OCI-M2 (cell line): ENCODE results near the gene SLC2A11.

ENCODE experiments used
- DNase-seq: peaks from one replicate; lab custom pipeline; 2025; ENCODE audit not compliant: unreplicated experiment; lab: John Stamatoyannopoulos, UW

The SLC2A11 gene

DNA sequence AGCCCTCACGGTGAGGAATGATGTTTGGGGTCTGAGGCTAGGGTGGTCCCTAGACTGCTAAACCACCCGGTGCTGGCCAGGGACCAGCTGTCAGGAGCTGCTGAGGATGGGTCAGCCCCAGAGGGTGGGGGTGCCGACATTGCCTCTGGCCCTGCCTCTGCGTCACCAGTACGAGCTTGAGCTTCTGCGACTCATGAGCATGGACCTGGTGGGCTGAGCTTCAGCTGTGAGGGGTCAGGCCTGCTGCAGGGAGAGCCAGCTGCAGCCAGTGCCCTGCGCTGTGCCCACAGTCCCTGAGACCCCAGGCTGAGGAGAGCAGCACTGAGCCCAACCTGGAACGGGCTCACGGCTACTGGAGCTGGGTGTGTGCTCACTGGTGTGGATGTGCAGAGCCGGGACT, 25.9 kb upstream of the SLC2A11 start:
- DNase-seq: no peak

GRCh38 chr22:23832226-23833016, 25.3 kb upstream of the SLC2A11 start:
- no peak for DNase-seq

DNA sequence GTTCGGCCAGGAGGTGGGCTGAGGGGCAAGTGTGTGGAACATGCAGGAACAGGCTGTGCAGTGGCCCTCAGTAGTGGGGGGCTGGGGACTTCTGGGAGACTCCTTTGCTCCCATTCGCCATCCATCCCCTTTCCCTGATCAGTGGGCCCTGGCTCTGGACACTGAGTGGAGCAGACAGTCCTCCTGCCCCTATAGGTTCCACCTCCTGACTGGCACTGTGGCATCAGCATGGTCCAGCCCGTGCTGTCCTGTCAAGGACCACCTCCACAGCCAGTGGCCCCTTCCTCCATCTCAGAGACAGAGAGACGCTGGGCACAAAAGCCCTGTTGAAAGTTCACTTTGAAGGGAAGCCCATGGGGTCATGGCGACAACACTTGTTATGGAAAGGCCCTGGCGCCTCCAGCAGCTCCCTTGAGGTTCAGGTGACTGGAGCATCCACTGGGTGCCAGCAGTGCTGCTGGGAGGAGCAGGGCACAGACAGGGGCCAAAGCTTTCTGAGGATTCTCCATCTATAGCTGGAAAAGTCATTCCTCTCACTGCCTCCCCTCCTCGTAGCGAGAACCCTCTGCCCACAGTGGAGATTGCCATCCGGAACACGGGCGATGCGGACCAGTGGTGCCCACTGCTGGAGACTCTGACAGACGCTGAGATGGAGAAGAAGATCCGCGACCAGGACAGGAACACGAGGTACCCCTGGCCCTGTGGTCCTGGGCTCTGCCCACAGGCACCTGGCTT, 24.5 kb upstream of the SLC2A11 start:
- no peak for DNase-seq

DNA sequence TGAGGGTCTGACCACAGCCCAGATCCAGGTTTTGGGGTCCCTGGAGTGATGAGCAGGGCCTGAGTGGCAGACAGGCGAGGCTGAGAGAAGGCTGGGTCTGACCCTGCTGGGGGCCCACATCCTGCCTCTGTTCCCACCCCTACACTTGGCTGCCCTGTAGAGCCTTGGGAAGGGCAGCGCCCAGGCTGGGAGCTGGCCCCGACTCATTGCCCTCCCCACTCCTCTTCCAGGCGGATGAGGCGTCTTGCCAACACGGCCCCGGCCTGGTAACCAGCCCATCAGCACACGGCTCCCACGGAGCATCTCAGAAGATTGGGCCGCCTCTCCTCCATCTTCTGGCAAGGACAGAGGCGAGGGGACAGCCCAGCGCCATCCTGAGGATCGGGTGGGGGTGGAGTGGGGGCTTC, 23.8 kb upstream of the SLC2A11 start:
- no peak for DNase-seq

DNA sequence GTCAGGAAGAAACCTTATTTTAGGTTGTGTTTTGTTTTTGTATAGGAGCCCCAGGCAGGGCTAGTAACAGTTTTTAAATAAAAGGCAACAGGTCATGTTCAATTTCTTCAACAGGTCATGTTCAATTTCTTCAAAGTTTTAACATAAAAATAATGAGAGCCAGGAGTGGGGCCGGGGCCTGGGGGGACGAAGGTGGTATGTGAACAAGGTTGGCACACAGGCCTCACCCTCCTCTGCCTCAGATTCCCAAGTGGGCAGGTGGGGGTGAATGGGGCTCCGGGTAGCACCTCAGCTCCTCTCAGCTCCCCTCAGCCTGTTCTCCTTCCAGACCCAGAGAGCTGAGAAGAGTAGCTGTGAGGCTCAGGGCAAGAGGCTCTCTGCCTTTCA, 23.3 kb upstream of the SLC2A11 start:
- no peak for DNase-seq

DNA sequence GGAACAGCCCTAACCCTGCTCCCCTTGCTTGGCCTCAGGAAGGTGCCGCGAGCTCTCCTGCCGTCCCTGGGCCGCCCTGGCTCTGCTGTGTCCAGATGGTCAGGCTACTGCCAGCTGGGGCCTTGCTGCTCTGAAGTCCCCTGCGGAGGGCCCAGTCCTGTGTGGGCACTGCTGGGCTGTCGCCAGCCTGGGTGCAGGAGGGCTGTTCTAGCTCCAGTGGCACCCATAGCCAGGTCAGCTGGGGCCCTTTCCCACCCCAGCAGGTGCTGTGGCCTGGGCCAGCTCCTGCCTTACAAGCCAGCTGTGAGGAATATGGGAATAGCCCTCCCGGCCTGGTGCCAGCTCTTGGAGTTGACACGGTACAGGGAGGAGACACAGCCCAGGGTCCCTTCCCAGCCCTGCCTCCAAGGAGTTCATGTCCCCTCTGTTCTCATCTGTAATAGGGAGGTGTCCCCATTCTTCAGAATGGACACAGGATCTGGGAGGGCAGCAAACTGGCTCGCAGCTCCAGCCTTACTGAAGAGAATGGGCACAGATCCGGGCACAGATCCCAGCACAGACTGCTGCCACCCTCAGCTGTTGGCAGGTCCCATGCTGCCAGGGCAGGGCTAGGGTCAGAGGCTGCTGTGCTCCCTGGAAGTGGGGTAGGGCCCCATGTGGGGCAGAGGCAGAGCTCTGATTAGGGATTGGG, 22.7 kb upstream of the SLC2A11 start:
- no peak for DNase-seq

DNA sequence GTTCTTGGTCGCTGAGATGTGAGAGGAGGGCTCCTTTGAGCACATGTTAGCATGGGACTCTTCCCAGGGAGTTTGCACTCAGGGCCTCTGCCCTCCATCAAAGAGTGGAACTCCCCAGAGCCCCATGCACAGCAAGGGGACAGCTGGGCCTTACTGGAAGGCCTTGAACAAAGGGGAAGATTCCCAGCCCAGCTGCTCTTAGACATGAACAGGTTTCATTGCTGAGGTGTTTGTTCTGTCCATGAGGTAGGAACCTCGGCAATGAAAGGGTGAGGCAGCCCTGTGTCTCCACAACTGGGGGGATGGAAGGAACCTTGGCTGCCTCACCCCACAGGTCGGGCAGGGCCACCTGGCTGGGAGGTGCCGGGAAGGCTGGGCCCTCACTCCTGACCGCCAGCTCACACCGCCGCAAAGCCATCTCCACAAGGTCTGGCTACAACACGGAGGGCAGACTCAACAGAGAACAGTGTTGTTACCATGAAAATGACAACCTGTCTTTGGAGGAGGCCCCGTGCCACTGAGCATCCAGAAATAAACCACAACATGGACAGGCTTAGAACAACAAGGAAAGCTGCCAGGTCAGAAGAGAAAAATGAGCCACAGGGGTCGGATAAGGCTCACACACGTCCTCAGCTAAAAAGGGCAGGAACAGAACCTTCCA, 22.1 kb upstream of the SLC2A11 start:
- no peak for DNase-seq

- DNase-seq: no peak
These were observed 21.4 kb upstream of the SLC2A11 start for GRCh38 chr22:23836281-23836680.

DNA sequence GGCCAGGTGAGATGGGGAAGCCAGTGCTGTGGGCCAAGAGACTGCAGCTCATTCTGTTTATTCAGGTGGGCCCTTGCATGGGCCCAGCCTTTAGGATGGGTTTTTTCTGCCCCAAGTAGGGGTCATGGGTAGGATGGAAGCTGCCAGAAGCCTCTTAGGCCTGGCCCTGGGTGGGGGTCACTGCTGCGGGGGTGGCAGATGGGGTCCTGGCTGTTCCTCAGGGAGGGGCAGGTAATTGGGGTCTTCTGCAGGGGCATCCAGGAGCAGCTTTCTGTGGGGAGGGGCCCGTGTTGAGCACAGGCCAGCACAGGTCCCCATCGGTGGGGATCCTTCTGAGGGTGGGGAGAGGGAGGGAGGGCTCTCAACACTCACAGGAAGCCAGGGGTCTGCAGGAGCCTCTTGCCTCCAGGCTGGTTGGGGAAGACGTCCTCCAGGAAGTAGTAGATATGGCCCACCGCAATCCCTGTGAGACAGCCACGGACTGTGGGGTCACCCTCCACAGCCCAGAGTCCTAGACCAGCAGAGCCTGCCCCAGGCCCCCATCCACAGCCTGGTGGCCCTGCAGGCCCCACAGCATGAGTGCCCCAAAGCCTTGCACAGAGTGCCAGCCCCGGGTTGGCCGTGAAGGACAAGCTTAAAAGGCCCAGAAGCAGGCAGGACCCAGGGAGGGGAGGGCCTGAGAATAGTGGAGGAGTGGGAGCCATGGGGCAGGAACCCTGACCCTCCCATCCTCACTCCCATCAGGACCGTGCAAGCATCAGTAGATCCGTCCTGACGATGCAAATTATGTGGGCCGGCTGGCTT, 20.8 kb upstream of the SLC2A11 start:
- DNase-seq: no peak

- no peak for DNase-seq
These were observed 20.2 kb upstream of the SLC2A11 start for GRCh38 chr22:23837496-23837859.

GRCh38 chr22:23837911-23838680, 19.6 kb upstream of the SLC2A11 start:
- DNase-seq: no peak

DNA sequence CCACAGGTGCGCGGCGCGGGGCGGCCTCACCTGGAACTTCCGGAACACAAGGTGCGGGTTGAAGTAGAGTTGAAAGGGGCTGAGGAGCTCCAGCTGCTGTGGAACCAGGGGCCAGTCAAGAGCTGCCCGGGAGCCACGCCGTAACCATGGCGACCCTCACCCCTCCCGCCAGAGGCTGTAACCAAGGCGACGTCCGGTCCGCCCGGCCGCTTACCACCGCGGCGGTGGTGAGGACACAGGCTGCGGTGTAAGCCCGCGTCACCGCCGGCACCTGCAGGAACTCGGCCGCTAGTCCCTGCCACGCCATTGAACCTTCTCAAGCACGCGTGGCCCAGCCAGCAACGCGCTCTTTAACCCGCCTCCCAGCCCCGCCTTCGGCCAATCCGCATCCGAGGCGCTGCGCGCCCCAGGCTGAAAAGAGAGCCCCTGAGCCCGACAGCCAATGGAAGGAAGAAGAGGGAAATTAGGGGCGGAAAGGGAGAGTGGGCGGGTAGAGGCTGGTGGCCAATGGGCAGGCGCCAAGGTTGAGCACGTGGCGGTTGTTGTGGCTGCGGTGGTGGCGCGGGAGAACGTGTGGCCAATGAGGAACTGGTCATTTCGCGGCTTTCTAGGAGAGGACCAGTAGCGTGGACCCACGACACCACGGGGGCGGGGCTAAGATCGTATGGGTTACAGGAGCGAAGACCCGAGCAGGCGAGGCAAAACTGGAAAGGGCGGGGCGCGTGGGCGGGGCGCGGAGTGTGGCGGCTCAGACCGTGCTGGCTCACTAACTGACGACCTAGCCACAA, 18.8 kb upstream of the SLC2A11 start, which contains the start of gene DERL3:
TSS of gene DERL3 (minus strand) at position 326 of the 788 bp plus-strand sequence. CDS start at position 307, 19 bp downstream.
- peak; percentile 91 for DNase-seq

DNA sequence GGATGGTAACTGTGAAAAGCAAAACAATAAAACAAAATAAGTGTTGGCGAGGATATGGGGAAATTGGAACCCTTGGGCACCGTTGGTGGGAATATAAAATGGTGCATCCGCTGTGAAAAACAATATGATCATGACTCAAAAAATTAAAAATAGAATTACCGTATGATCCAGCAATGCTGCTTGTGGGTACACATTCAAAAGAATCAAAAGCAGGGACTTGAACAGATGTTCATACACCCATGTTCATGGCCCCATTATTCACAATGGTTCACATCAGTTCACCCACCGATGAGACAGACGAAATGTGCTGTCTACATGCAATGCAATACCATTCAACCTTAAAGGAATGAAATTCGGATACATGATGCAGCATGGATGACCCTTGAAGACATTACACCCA, 17.6 kb upstream of the SLC2A11 start:
- DNase-seq: no peak

GRCh38 chr22:23841292-23841691, 16.4 kb upstream of the SLC2A11 start:
- no peak for DNase-seq

- DNase-seq: no peak
These were observed 15.8 kb upstream of the SLC2A11 start for GRCh38 chr22:23841736-23842445.

DNA sequence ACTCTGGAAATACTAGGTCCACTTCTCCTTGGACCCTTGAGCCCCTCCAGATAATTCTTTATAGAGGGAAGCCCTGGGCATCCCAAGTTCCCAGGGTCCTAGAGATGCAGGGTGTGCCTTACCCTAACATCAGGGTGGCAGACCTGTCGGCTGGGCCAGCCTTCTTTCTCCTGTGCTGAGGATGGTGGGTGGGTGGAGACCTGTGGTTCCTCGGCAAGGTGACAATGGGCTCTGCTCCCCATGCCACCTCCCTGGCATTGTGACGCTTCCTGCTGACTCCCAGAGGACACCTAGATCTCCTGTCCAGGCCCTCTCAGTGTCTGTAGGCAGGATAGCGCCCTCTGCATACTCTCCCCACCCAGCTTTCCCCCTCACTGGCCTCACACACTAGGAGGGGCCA, 15.1 kb upstream of the SLC2A11 start:
- DNase-seq: no peak

DNA sequence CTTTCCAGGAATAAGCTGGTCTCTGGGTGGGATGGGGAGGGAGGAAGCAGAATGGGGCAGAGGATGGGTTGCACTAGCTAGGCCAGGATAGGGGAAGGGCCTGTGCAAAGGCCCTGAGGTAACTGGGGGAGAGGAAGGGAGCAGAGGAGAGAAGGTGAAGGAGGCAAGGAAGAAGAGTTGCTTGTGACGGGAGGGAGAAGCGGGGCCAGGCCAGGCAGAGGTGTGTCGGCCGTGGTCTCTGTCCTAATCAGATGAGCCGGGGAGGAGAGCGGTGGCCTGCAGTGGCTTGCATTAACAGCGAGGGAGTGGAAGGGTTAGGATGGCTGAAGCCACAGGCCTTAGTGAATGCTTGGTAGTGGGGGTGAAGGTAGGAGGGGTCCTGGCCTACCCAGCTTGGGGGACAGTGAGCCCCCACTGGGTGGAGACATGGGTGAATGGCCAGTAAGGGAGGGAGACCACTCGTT, 12.9 kb upstream of the SLC2A11 start:
- no peak for DNase-seq
